HG03095 (cell line): ENCODE measurements around the gene TNFAIP6.
"Not testable (repeated sequence)": the region's sequence is repeated elsewhere in the genome, so short reads cannot be mapped to it uniquely, and the experiment has no call there.

ENCODE experiments used
- ATAC-seq: cut with Tn5 transposase; IDR thresholded peaks from one replicate; pipeline ENCODE4 v1.9.1; 2021; ENCODE audit warnings: moderate library complexity; ENCODE audit not compliant: unreplicated experiment

The TNFAIP6 gene

DNA sequence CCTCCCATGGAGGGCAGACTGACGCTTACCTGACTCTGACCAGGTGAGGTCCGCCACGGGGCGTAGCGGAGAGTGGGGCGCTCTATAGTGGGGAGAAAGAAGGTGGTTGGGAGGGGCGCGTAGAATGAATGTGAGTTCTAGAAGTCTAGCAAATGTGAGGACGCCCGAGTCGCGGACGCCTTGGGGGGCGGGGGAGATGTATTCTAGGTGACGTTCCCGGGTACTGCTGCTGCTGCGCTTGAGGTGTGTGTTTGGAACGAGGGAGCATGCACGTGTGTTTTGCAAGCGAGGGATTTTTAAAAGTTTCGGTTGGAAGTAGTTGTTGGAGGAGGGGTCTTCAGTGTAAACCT, 53.1 kb downstream of the TNFAIP6 start:
- peak; percentile 32 for ATAC-seq

DNA sequence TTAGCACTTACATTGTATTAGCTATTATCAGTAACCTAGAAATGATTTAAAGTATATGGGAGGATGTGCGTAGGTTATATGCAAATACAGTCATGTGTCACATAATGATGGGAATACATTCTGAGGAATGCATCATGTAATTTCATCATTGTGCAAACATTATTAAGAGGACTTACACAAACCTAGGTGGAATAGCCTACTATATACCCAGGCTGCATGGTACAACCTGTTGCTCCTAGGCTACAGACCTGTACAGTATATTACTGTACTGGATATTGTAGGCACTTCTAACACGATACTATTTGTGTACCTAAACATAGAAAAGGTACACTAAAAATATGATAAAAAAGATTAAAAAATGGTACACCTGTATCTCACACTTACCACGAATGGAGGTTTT, 60.3 kb downstream of the TNFAIP6 start:
- no peak for ATAC-seq

DNA sequence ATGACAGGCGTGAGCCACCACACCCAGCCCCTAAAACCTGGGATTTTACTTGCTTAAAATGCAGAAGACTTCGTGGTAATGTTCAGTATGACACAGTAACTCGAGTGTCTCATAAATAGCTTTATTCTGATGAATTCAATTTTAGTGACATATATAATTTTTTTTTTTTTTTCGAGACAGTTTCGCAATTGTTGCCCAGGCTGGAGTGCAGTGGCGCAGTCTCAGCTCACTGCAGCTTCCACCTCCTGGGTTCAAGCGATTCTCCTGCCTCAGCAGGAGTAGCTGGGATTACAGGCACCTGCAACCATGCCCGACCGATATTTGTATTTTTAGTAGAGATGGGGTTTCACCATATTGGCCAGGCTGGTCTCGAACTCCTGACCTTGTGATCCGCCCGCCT, 64.3 kb downstream of the TNFAIP6 start:
- ATAC-seq, result not testable (repeated sequence)

DNA sequence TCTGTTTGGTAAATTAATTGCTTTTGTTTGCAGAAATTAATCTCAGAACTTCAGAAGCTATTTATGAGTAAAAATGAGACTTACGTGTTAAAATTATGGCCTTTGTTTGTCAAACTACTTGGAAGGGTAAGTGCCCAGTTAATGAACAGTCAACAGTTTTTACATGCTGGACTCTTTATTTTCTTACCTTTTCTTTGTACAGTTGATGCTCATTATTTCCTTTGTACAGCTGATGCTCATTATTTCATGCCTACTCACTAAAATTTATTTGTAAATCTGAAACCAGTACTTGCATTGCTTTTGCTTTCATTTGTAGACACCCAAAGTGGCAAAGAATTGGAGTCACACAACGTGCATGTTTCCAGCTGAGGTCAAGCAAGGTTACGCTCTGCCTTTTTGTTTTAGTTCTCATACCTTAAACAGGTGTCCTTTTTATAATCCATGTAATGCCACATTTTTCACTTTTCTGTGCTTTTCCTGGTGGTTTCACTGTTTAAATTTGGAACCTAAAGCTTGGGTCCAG, 65.6 kb downstream of the TNFAIP6 start:
- ATAC-seq, result peak; percentile 55

DNA sequence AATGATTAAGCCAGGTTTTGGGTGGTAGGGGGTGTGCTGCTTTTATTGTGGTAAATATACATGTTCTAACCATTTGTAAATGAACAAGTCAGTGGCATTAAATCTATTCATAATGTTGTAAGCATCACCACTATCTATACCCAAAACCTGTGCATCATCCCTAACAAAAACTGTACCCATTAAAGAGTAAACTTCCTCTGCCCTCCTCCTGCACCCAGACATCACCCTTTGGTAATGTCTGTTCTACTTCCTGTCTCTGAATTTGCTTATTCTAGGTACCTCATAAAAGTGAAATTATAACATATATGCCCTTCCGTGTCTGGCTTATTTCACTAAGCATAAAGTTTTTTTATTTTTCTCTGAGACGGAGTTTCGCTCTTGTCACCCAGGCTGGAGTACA, 66.4 kb downstream of the TNFAIP6 start:
- ATAC-seq, result no peak
